NCI-H1105 treated with DMSO at 0.1 percent for 48 hours (cell line): Measurements from ENCODE around the gene DISP3.
"Not testable (repeated sequence)": the region's sequence is repeated elsewhere in the genome, so short reads cannot be mapped to it uniquely, and the experiment has no call there.

Experiments
- DNase-seq: peaks from one replicate; lab custom pipeline; 2025; lab: John Stamatoyannopoulos, UW

Gene DISP3

DNA sequence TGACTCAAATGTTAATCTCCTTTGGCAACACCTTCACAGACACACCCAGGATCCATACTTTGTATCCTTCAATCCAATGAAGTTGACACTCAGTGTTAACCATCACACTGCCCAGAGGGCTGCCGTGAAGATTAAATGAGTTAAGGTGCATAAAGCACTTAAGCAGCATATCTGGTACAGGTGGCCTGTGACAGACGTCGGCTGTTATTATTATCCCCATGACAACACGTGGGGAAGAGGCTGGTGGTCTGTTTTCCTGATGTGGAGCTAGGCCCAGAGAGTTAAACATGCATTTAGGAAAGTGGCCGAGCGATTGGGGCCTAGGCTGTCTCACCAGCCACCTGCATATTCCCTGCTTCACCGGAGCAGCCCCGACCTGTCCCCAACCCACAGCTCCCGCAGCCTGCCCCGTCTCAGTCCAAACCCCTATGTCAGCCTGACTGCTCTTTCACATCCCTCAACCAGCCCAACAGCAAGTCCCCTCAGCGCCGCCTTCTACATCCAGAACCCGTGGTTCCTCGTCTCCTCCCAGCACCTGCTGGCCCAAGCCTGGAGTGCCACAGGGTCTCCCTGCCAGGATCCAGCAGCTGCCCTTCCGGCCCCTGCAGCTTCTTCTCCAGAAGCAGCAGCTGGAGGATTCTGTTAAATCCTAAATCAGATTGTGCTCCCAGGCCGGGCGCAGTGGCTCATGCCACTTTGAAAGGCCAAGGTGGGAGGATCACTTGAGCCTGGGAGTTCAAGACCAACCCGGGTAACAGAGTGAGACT, 97.3 kb downstream of the DISP3 start:
- no peak for DNase-seq

DNA sequence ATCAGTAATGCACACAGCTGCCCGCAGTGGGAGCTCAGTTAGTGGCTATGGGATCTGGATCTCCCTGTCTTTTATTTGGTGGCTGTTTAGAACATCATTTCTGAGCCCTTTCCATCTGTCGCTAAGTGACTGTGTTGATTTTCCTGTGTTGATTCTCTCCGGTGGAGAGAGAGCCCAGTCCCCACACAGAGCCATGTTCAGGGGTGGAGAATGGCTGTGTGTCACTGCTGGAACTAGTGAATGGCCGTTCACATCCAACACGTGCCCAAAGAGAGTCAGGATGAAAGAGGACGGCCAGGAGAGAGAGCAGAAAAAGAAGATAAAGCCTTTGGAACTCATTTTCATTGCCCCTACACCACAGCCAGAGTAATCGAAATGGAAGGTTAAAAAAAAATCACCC, 99.0 kb downstream of the DISP3 start:
- no peak for DNase-seq

DNA sequence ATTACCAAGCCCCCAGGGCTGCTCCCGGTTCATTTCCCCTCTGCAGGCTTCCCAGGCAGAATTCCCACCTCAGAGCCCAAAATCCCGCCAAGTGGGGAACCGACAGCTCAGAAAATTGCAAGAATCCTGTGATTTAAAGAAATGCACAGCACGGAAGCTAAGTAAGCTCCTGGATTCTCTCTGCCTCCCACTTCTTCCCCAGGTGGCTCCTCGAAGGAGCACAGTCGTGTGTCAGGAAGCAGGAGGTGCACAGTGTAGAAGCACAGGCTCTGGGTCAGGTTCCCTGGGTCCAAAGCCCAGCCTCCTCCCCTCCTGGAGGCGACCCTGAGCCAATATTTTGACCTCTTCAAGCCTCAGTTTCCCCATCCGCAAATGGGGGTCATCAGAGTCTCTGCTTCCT, 100.6 kb downstream of the DISP3 start:
- no peak for DNase-seq

DNA sequence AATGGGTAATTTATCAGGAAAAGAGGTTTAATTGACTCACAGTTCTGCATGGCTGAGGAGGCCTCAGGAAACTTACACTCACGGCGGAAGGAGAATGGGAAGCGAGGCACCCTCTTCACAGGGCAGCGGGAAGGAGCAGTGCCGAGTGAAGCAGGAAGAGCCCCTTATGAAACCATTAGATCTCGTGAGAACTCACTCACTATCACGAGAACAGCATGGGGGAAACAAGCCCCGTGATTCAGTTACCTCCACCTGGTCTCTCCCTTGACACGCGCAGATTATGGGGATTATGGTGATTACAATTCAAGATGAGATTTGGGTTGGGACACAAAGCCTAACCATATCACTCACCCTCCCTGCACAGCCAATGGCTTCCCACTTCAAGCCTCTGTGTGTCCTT, 101.1 kb downstream of the DISP3 start:
- not testable (repeated sequence) for DNase-seq

DNA sequence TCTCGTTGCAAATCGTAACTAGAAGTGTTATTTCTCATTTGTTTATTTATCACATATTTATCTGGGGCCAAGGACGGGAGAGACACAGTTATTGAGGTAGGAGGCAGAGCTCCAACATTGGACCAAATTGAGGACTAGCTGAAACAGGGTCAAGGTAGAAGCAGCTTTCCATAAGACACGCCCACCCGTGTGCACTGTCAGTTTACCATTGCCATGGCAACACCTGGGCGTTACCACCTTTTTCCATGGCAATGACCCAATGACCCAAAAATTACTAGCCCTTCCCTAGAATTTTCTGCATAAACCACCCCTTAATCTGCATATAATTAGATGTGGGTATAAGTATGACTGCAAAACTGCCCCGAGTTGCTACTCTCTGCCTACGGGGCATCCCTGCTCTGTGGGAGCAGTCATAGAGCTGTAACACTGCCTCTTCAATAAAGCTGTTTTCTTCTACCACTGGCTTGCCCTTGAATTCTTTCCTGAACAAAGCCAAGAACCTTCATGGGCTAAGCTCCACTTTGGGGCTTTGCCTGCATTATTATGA, 102.6 kb downstream of the DISP3 start:
- DNase-seq: no peak

DNA sequence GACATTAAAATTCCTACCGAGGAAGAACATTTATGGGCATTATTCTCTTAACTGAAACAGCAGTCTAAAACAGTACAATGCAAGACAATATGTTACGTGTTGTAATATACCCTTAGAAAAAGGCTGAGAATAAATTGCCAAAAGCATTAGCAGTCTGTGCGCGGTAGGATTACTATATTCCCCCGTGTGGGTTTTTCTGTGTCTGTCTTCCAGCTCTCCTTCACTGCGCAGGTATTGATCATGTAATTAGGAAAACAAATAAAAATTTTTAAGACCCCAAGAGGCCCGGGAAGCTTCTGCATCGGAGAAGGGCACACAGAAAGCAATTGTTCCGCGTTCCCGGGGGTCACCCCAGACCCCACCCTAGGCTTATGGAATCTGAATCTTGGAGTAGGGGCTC, 106.4 kb downstream of the DISP3 start:
- no peak for DNase-seq
